Upper lobe of left lung (tissue), 6 donors: ENCODE results near the gene OR52N4. TPM values are rescaled to one million over a fixed set of nuclear protein-coding genes. Genes with fewer than 3 reads are reported as not detected.

Source experiments
- ATAC-seq, 2 donors: fragments of 200-7000 bp; cut with Tn5 transposase; one replicate each; pipeline ENCODE4 v1.9.1; 2022; ENCODE audit warnings: mild to moderate bottlenecking in 2 of 2, moderate library complexity in 2 of 2; ENCODE audit not compliant: low FRiP score in 2 of 2
- DNase-seq, 2 donors: peaks; one replicate each; pipeline ENCODE4 v3.0.0-alpha.2; 2019 to 2020
- H3K27ac ChIP-seq, 4 donors: fragments of 200-600 bp; sonication (generic); one replicate each; pipeline ENCODE4 v1.5.1; 2016 to 2019
- H3K27me3 ChIP-seq, 4 donors: fragments of 200-600 bp; sonication (generic); one replicate each; pipeline ENCODE4 v1.5.1; 2017 to 2019
- H3K36me3 ChIP-seq, 4 donors: fragments of 200-600 bp; sonication (generic); one replicate each; pipeline ENCODE4 v1.5.1; 2016 to 2019
- H3K4me1 ChIP-seq, 4 donors: fragments of 200-600 bp; sonication (generic); one replicate each; pipeline ENCODE4 v1.5.1; 2018 to 2019
- H3K4me3 ChIP-seq, 4 donors: fragments of 200-600 bp; sonication (generic); one replicate each; pipeline ENCODE4 v1.5.1; 2017 to 2019; ENCODE audit warnings: mild to moderate bottlenecking in 2 of 4, moderate library complexity in 1 of 4
- H3K9me3 ChIP-seq, 4 donors: fragments of 200-600 bp; sonication (generic); one replicate each; pipeline ENCODE4 v1.5.1; 2018 to 2019
- CTCF ChIP-seq, 6 experiments: fragments of 450-650 bp in 4 of 6; fragments of 200-600 bp in 2 of 6; sonication (generic) in 2 of 6; IDR thresholded peaks; one replicate each; pipeline ENCODE4 v1.5.1; 2016 to 2019; ENCODE audit warnings: antibody characterized with exemption in 6 of 6
- EP300 ChIP-seq, 4 donors: sonication (generic); formaldehyde crosslinking; IDR thresholded peaks; one replicate each; pipeline ENCODE4 v1.5.1; 2017; ENCODE audit warnings: antibody characterized with exemption in 4 of 4, control low read depth in 2 of 4
- POLR2A ChIP-seq, 4 donors: fragments of 450-650 bp; IDR thresholded peaks; one replicate each; pipeline ENCODE4 v1.5.1; 2016 to 2017; ENCODE audit warnings: antibody characterized with exemption in 4 of 4, mild to moderate bottlenecking in 2 of 4
- POLR2AphosphoS5 ChIP-seq, 2 donors: sonication (generic); formaldehyde crosslinking; IDR thresholded peaks; one replicate each; pipeline ENCODE4 v1.5.1; 2017; ENCODE audit warnings: antibody characterized with exemption in 2 of 2
- WGBS, 2 donors: methylation state at CpG; one replicate each; pipeline ENCODE4 v1.1.5; 2017 to 2018; 5-methylcytosine and 5-hydroxymethylcytosine counted together
- total RNA-seq, 6 donors: library from RNA; depleted of rRNA in 4 of 6; stranded (reverse); fragments of >200 nt in 4 of 6; gene quantifications; one replicate each; pipeline versions ENCODE4 v1.1.0 to v1.2.1, GENCODE V29; 2016 to 2021
- donor health status: DM: no; HTN: no; CAD: no; lungs with moderate emphysema.
- donor health status: DM: no; HTN: yes; CAD: no; lungs with severe emphysema.

OR52N4 gene
- total RNA-seq, 6 donors from 2014 or later, result 0.20 to 1.9 (median 0.72) TPM; not detected in 2

- no peak for ATAC-seq
- TF ChIP-seq CTCF (IDR thresholded peaks at IDR 0.05), result no peak
- no peak for TF ChIP-seq POLR2A (IDR thresholded peaks at IDR 0.05)
- no peak for TF ChIP-seq EP300 (IDR thresholded peaks at IDR 0.05)
- no peak for TF ChIP-seq POLR2AphosphoS5 (IDR thresholded peaks at IDR 0.05)
Measured at GRCh38 chr11:5737091-5737490, 17.0 kb upstream of the OR52N4 start.

GRCh38 chr11:5737670-5738392, 16.2 kb upstream of the OR52N4 start:
- WGBS, 2 donors, result 83 to 94% methylated on average over 6 of the region's 6 CpGs
- H3K27ac ChIP-seq, result no peak overlapping the region
- no peaks in the 10 kb centered on the region for H3K4me1 ChIP-seq
- no peak for TF ChIP-seq POLR2AphosphoS5 (IDR thresholded peaks at IDR 0.05)
- no peak for TF ChIP-seq EP300 (IDR thresholded peaks at IDR 0.05)
- TF ChIP-seq POLR2A (IDR thresholded peaks at IDR 0.05), result no peak
- TF ChIP-seq CTCF (IDR thresholded peaks at IDR 0.05), result no peak
- peaks cover 0 to 6% (median 1%) of the 10 kb centered on the region in 4 donors for H3K9me3 ChIP-seq
- H3K36me3 ChIP-seq, result no peaks in the 10 kb centered on the region
- no peaks in the 10 kb centered on the region for H3K27me3 ChIP-seq
- no peak for ATAC-seq
- DNase-seq, result no peak
- H3K4me3 ChIP-seq, result no peak overlapping the region

More at GRCh38 chr11:5737091-5737490, 17.0 kb upstream of the OR52N4 start:
- H3K27ac ChIP-seq, result no peak overlapping the region
- H3K27me3 ChIP-seq, result no peaks in the 10 kb centered on the region
- H3K4me3 ChIP-seq, result no peak overlapping the region
- no peaks in the 10 kb centered on the region for H3K36me3 ChIP-seq
- no peak for DNase-seq
- peaks cover 0 to 6% (median 1%) of the 10 kb centered on the region in 4 donors for H3K9me3 ChIP-seq
- no peaks in the 10 kb centered on the region for H3K4me1 ChIP-seq

GRCh38 chr11:5738431-5738830, 15.6 kb upstream of the OR52N4 start:
- ATAC-seq (no peak), DNase-seq (no peak)
- H3K36me3 ChIP-seq, result no peaks in the 10 kb centered on the region
- peaks cover 0 to 6% (median 1%) of the 10 kb centered on the region in 4 donors for H3K9me3 ChIP-seq
- WGBS, 2 donors, result 41 to 65% methylated on average over 1 of the region's 1 CpG
- H3K27me3 ChIP-seq, result no peaks in the 10 kb centered on the region
- H3K27ac ChIP-seq, result no peak overlapping the region
- TF ChIP-seq EP300 (IDR thresholded peaks at IDR 0.05) (no peak), POLR2AphosphoS5 (IDR thresholded peaks at IDR 0.05) (no peak), POLR2A (IDR thresholded peaks at IDR 0.05) (no peak), CTCF (IDR thresholded peaks at IDR 0.05) (no peak)
- H3K4me3 ChIP-seq, result no peak overlapping the region
- H3K4me1 ChIP-seq, result no peaks in the 10 kb centered on the region

- Histone ChIP-seq H3K4me3 (no peak overlapping the region), H3K9me3 (peaks cover 0 to 3% (median 1%) of the 10 kb centered on the region in 4 donors), H3K36me3 (no peaks in the 10 kb centered on the region), H3K27me3 (no peaks in the 10 kb centered on the region), H3K27ac (no peak overlapping the region), H3K4me1 (no peaks in the 10 kb centered on the region)
- ATAC-seq, result no peak
- no peak for TF ChIP-seq POLR2AphosphoS5 (IDR thresholded peaks at IDR 0.05)
- no peak for TF ChIP-seq EP300 (IDR thresholded peaks at IDR 0.05)
- no peak for TF ChIP-seq CTCF (IDR thresholded peaks at IDR 0.05)
- TF ChIP-seq POLR2A (IDR thresholded peaks at IDR 0.05), result no peak
- 75 to 90% methylated on average over 3 of the region's 3 CpGs for WGBS, 2 donors
- DNase-seq, result no peak
Measured at GRCh38 chr11:5746614-5747013, 7.4 kb upstream of the OR52N4 start.

GRCh38 chr11:5749836-5750235, 4.2 kb upstream of the OR52N4 start:
- no peaks in the 10 kb centered on the region for H3K9me3 ChIP-seq
- H3K27me3 ChIP-seq, result no peaks in the 10 kb centered on the region
- no peaks in the 10 kb centered on the region for H3K36me3 ChIP-seq
- no peak overlapping the region for H3K4me3 ChIP-seq
- TF ChIP-seq CTCF (IDR thresholded peaks at IDR 0.05), result no peak
- TF ChIP-seq EP300 (IDR thresholded peaks at IDR 0.05), result no peak
- no peak for TF ChIP-seq POLR2A (IDR thresholded peaks at IDR 0.05)
- TF ChIP-seq POLR2AphosphoS5 (IDR thresholded peaks at IDR 0.05), result no peak
- H3K4me1 ChIP-seq, result no peaks in the 10 kb centered on the region
- 83 to 88% methylated on average over 3 of the region's 3 CpGs for WGBS, 2 donors
- ATAC-seq (no peak), DNase-seq (no peak)
- no peak overlapping the region for H3K27ac ChIP-seq
